ENCODE measurements around the gene PSD4. TPM values are rescaled to one million over a fixed set of nuclear protein-coding genes. Genes with fewer than 3 reads are reported as not detected.

PSD4 gene
- total RNA-seq, 1 experiment from 2014 or later: 0.60 TPM

- Histone ChIP-seq H3K9me3 (ENCODE audit: low read depth, low read length, poor library complexity, severe bottlenecking) (no peaks in the 10 kb centered on the region), H3K4me1 (ENCODE audit: insufficient read depth, low read length, poor library complexity, severe bottlenecking) (no peaks in the 10 kb centered on the region), H3K27ac (ENCODE audit: low read depth, low read length, poor library complexity, severe bottlenecking) (no peak overlapping the region), H3K27me3 (replicated peaks; ENCODE audit: insufficient read depth, low read depth, low read length, poor library complexity) (peaks cover 13% of the 10 kb centered on the region), H3K4me3 (ENCODE audit: low read depth, low read length, poor library complexity, severe bottlenecking) (no peak overlapping the region), H3K36me3 (ENCODE audit: insufficient read depth, low read length, poor library complexity, severe bottlenecking) (no peaks in the 10 kb centered on the region)
- no TSS peak for BruUV-seq (replicated peaks)
- intact Hi-C loops (cut with micrococcal nuclease; ENCODE audit: unreplicated experiment): no loop called here
- TF ChIP-seq CTCF (conservative IDR thresholded peaks at IDR 0.05; ENCODE audit: low read depth, low read length) (no peak), EZH2 (IDR thresholded peaks at IDR 0.05; ENCODE audit: borderline replicate concordance, low read depth, low read length, poor library complexity, severe bottlenecking) (no peak)
- ChIA-PET POLR2A (ENCODE audit: low non-redundant PET) (no interaction called here), CTCF (no interaction called here)
- no peak for DNase-seq (ENCODE audit: low spot score)
Observed at GRCh38 chr2:113158884-113159553, 14.8 kb upstream of the PSD4 start.

- no peaks in the 10 kb centered on the region for H3K36me3 ChIP-seq (ENCODE audit: insufficient read depth, low read length, poor library complexity, severe bottlenecking)
- intact Hi-C loops (cut with micrococcal nuclease; ENCODE audit: unreplicated experiment): no loop called here
- no TSS peak for BruUV-seq (replicated peaks)
- ChIA-PET POLR2A (ENCODE audit: low non-redundant PET) (no interaction called here), CTCF (no interaction called here)
- peaks cover 8% of the 10 kb centered on the region for H3K27me3 ChIP-seq (replicated peaks; ENCODE audit: insufficient read depth, low read depth, low read length, poor library complexity)
- H3K27ac ChIP-seq (ENCODE audit: low read depth, low read length, poor library complexity, severe bottlenecking): no peak overlapping the region
- TF ChIP-seq CTCF (conservative IDR thresholded peaks at IDR 0.05; ENCODE audit: low read depth, low read length) (no peak), EZH2 (IDR thresholded peaks at IDR 0.05; ENCODE audit: borderline replicate concordance, low read depth, low read length, poor library complexity, severe bottlenecking) (no peak)
- no peaks in the 10 kb centered on the region for H3K9me3 ChIP-seq (ENCODE audit: low read depth, low read length, poor library complexity, severe bottlenecking)
- DNase-seq (ENCODE audit: low spot score): no peak
- no peaks in the 10 kb centered on the region for H3K4me1 ChIP-seq (ENCODE audit: insufficient read depth, low read length, poor library complexity, severe bottlenecking)
- H3K4me3 ChIP-seq (ENCODE audit: low read depth, low read length, poor library complexity, severe bottlenecking): no peak overlapping the region
Observed at GRCh38 chr2:113160248-113160647, 13.5 kb upstream of the PSD4 start.

DNA sequence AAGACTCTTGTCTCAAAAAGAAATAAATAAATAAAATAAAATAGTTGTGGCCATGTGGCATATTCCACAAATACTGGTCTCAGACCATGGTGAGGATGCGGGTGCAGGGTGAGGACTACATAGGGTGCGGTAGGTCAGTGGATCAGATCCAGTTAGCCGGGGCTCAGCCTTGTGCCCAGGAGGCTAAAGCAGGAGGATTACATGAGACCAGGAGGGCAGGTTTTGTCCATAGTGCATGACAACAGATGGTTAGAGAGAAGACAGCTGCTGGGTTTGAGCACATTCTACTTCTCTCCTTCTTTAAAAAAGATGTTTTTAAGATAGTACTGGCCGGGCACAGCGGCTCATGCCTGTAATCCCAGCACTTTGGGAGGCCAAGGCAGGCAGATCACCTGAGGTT, 12.8 kb upstream of the PSD4 start:
- intact Hi-C loops (cut with micrococcal nuclease; ENCODE audit: unreplicated experiment): no loop called here
- CTCF ChIA-PET: no interaction called here
- no TSS peak for BruUV-seq (replicated peaks)
- TF ChIP-seq EZH2 (IDR thresholded peaks at IDR 0.05; ENCODE audit: borderline replicate concordance, low read depth, low read length, poor library complexity, severe bottlenecking): no peak
- TF ChIP-seq CTCF (conservative IDR thresholded peaks at IDR 0.05; ENCODE audit: low read depth, low read length): no peak
- Histone ChIP-seq H3K27ac (ENCODE audit: low read depth, low read length, poor library complexity, severe bottlenecking) (no peak overlapping the region), H3K4me1 (ENCODE audit: insufficient read depth, low read length, poor library complexity, severe bottlenecking) (no peaks in the 10 kb centered on the region), H3K27me3 (replicated peaks; ENCODE audit: insufficient read depth, low read depth, low read length, poor library complexity) (peaks cover 8% of the 10 kb centered on the region), H3K36me3 (ENCODE audit: insufficient read depth, low read length, poor library complexity, severe bottlenecking) (no peaks in the 10 kb centered on the region), H3K9me3 (ENCODE audit: low read depth, low read length, poor library complexity, severe bottlenecking) (no peaks in the 10 kb centered on the region), H3K4me3 (ENCODE audit: low read depth, low read length, poor library complexity, severe bottlenecking) (no peak overlapping the region)
- DNase-seq (ENCODE audit: low spot score): no peak
- POLR2A ChIA-PET (ENCODE audit: low non-redundant PET): no interaction called here
